ENCODE data around the gene BABAM2.

DNA sequence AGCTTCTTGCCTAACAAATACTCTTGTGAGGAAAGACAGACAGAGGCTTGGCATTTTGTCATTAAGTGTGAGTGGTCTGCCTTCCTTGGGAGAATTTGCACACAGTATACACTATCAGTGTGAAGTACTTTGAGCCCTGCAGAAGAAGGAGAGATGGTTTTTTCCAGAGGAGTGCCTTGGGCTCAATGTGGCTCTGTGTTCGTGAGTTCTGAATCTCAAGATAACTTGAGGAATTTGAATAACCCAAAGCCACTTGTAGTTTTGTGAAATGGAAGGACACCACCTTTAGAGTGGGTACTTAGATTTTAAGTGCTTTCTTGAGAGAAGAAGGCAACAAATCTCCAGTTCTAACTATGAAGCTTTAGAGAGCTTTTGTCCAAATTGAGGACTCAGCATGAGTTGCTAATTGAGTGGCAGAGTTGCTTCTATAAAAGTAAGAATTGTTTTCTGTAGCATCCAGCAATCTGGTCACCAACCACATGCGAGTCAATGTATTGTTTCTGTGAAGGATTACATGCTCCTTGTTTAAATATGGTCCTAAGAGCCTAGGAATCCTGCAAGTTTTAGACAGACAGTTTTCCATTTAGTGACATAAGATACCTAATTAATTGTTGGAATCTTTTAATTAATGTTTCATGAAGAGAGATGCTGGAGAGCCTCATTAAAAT, 68.3 kb downstream of the BABAM2 start:
- TF ChIP-seq HDGF (IDR thresholded peaks at IDR 0.05; ENCODE audit: borderline replicate concordance) (no peak), FOXK2 (IDR thresholded peaks at IDR 0.05) (no peak), SUZ12 (IDR thresholded peaks at IDR 0.05) (no peak), NFRKB (IDR thresholded peaks at IDR 0.05) (no peak), BHLHE40 (IDR thresholded peaks at IDR 0.05; ENCODE audit: borderline replicate concordance) (no peak), ARNT (IDR thresholded peaks at IDR 0.05) (no peak), ZNF384 (IDR thresholded peaks at IDR 0.05) (no peak), FOXM1 (IDR thresholded peaks at IDR 0.05; ENCODE audit: borderline replicate concordance) (no peak), ELF4 (IDR thresholded peaks at IDR 0.05) (no peak), L3MBTL2 (conservative IDR thresholded peaks at IDR 0.05) (no peak), TARDBP (IDR thresholded peaks at IDR 0.05) (no peak), SP1 (IDR thresholded peaks at IDR 0.05) (no peak)
- TF ChIP-seq, protein P1, sequence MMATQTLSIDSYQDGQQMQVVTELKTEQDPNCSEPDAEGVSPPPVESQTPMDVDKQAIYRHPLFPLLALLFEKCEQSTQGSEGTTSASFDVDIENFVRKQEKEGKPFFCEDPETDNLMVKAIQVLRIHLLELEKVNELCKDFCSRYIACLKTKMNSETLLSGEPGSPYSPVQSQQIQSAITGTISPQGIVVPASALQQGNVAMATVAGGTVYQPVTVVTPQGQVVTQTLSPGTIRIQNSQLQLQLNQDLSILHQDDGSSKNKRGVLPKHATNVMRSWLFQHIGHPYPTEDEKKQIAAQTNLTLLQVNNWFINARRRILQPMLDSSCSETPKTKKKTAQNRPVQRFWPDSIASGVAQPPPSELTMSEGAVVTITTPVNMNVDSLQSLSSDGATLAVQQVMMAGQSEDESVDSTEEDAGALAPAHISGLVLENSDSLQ (IDR thresholded peaks at IDR 0.05), result no peak

Measured in HEK293T (cell line).